ENCODE data around the gene TAB3. TPM values are rescaled to one million over a fixed set of nuclear protein-coding genes. Genes with fewer than 3 reads are reported as not detected.

Gene TAB3
- total RNA-seq, 1 donor from 2014 or later = 9.2 TPM

DNA sequence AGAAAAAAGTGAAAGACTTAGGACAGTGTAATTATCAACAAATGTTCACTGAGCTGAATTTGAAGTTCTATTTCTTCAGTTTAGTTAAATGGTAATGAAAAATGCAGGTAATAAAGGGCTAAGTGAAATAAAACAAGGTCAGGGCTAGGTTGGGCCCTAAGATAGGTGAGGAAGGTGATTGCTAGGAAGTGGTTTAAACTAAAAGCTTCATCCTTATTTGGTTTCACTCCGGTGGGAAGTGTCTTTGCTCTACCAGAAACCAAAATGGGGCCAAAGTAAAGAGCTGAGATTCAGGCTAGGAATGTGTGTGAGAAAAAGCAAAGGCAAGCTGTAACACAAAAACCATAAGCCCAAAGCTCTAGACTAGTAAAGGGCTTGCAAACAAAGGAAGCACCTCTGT lies 31.0 kb downstream of the TAB3 start:
- Mint-ChIP-seq H3K27ac (ENCODE audit: unreplicated experiment) (no peak overlapping the region), H3K36me3 (ENCODE audit: low read depth) (peaks cover 17% of the 10 kb centered on the region), H3K9me3 (ENCODE audit: low read depth) (peaks cover 7% of the 10 kb centered on the region), H3K4me3 (ENCODE audit: unreplicated experiment) (no peak overlapping the region), H3K27me3 (ENCODE audit: low read depth) (no peaks in the 10 kb centered on the region), H3K4me1 (ENCODE audit: low read depth) (no peaks in the 10 kb centered on the region)
- TF ChIP-seq, protein P1, sequence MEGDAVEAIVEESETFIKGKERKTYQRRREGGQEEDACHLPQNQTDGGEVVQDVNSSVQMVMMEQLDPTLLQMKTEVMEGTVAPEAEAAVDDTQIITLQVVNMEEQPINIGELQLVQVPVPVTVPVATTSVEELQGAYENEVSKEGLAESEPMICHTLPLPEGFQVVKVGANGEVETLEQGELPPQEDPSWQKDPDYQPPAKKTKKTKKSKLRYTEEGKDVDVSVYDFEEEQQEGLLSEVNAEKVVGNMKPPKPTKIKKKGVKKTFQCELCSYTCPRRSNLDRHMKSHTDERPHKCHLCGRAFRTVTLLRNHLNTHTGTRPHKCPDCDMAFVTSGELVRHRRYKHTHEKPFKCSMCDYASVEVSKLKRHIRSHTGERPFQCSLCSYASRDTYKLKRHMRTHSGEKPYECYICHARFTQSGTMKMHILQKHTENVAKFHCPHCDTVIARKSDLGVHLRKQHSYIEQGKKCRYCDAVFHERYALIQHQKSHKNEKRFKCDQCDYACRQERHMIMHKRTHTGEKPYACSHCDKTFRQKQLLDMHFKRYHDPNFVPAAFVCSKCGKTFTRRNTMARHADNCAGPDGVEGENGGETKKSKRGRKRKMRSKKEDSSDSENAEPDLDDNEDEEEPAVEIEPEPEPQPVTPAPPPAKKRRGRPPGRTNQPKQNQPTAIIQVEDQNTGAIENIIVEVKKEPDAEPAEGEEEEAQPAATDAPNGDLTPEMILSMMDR (IDR thresholded peaks at IDR 0.05) = no peak
- DNase-seq (ENCODE audit: low spot score) = no peak

DNA sequence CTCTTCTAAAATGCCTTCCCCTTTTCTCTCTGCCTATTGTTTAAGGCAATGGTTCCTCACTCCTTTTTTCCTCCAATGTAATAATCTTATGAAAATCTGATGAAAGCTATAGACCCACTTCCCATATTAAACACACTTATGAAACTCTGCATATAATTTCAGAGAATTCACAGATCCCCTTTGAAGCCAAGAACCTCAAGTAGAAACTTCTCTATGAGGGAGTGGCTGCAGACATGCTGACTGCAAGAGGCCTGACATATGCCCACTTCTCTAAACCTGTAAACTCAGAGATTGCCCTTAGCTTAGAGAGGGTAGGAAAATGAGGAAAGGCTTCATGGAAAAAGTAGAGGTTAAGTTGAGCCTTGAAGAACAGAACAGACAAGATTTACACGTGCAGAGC lies 37.6 kb downstream of the TAB3 start:
- no peaks in the 10 kb centered on the region for H3K27me3 Mint-ChIP-seq (ENCODE audit: low read depth)
- no peak overlapping the region for H3K27ac Mint-ChIP-seq (ENCODE audit: unreplicated experiment)
- TF ChIP-seq, protein P1 (IDR thresholded peaks at IDR 0.05) = no peak
- peaks cover 7% of the 10 kb centered on the region for H3K9me3 Mint-ChIP-seq (ENCODE audit: low read depth)
- no peaks in the 10 kb centered on the region for H3K4me1 Mint-ChIP-seq (ENCODE audit: low read depth)
- H3K4me3 Mint-ChIP-seq (ENCODE audit: unreplicated experiment) = no peak overlapping the region
- H3K36me3 Mint-ChIP-seq (ENCODE audit: low read depth) = peaks cover 15% of the 10 kb centered on the region
- no peak for DNase-seq (ENCODE audit: low spot score)

GRCh38 chrX:30835373-30835772 lies 53.7 kb downstream of the TAB3 start:
- Mint-ChIP-seq H3K4me3 (ENCODE audit: unreplicated experiment) (no peak overlapping the region), H3K4me1 (ENCODE audit: low read depth) (no peaks in the 10 kb centered on the region), H3K27ac (ENCODE audit: unreplicated experiment) (no peak overlapping the region), H3K9me3 (ENCODE audit: low read depth) (peaks cover 9% of the 10 kb centered on the region), H3K36me3 (ENCODE audit: low read depth) (peaks cover 13% of the 10 kb centered on the region), H3K27me3 (ENCODE audit: low read depth) (no peaks in the 10 kb centered on the region)
- DNase-seq (ENCODE audit: low spot score) = no peak
- TF ChIP-seq, protein P1 (IDR thresholded peaks at IDR 0.05) = no peak

DNA sequence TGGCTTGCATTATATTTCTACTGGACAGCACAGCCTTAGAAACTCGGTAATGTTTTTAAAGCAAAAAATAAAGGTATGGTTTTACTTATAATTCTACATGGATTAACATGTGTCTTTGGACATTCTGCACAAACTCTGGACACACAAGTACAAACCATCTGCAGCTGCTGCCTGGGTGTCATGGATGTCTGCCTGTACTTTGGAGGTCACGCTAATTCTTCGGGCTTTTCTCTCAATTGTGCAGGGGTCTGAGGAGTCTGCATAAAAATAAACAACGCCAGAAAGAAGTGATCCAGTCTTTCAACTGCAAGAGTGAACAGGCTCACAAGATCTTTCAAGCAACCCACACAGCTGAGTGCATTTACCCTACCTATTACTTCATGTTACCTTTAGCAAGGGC lies 55.2 kb downstream of the TAB3 start:
- Mint-ChIP-seq H3K27ac (ENCODE audit: unreplicated experiment) (no peak overlapping the region), H3K27me3 (ENCODE audit: low read depth) (no peaks in the 10 kb centered on the region), H3K36me3 (ENCODE audit: low read depth) (peaks cover 10% of the 10 kb centered on the region), H3K9me3 (ENCODE audit: low read depth) (peaks cover 9% of the 10 kb centered on the region), H3K4me3 (ENCODE audit: unreplicated experiment) (no peak overlapping the region), H3K4me1 (ENCODE audit: low read depth) (no peaks in the 10 kb centered on the region)
- no peak for DNase-seq (ENCODE audit: low spot score)
- TF ChIP-seq, protein P1 (IDR thresholded peaks at IDR 0.05) = no peak

GRCh38 chrX:30831082-30831481 lies 58.0 kb downstream of the TAB3 start:
- no peaks in the 10 kb centered on the region for H3K9me3 Mint-ChIP-seq (ENCODE audit: low read depth)
- no peak overlapping the region for H3K27ac Mint-ChIP-seq (ENCODE audit: unreplicated experiment)
- DNase-seq (ENCODE audit: low spot score) = no peak
- H3K4me3 Mint-ChIP-seq (ENCODE audit: unreplicated experiment) = no peak overlapping the region
- H3K27me3 Mint-ChIP-seq (ENCODE audit: low read depth) = no peaks in the 10 kb centered on the region
- no peaks in the 10 kb centered on the region for H3K4me1 Mint-ChIP-seq (ENCODE audit: low read depth)
- TF ChIP-seq, protein P1 (IDR thresholded peaks at IDR 0.05) = no peak
- H3K36me3 Mint-ChIP-seq (ENCODE audit: low read depth) = peaks cover 3% of the 10 kb centered on the region
